ENCODE measurements around the gene RAB11FIP5. TPM values are rescaled to one million over a fixed set of nuclear protein-coding genes. Genes with fewer than 3 reads are reported as not detected.

The RAB11FIP5 gene
- total and polyA plus RNA-seq, 9 of the 15 experiments (the other 6 are each of a cell fraction or from before 2014, with no cell fraction given): 1.7 to 14.4 (median 6.4) TPM

DNA sequence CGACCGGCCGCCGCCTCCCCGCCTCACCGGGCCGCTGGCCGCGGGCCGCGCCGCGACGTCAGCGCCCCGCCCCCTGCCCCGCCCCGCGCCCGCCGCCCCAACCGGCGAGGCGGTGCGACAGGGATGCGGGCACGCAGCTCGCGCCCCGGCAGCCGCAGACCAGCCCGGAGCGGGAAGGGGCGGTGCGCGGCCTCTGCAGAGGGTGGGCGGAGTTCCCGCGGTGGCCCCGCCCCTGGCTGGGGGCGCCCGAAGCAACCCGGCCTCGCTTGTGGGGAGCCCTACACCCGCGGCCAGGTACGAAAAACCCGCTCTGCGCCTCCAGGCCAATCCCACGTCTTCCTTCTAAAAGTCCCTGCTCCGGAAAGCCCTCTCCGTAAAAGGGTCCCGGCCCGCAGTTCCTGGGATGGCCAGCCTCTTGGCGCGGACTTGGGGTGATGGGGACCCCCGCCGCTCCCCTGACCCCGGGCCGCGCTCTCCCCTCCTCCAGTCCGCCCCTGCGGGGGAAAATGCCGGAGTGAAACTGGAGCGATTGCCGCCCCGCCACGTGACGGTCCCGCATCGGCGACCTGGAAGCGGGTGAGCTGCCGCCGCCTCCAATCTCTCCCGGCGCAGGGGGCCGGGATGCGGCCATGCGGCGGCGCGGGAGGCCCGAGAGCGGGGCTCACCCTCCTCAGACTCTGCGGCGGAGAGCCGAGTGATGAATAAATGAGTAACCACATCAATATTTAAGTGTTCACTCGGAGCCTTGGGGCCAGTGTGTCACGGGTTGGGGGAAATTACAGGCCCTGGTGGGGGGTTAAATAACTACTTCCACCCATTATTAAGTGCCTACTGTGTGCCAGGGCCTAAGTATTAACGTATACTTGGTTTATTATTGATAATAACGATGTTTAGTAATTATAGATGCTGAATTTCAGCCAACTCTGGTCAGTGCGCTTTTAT is at the start of gene RAB11FIP5 (continued):
- TF ChIP-seq, protein P1, sequence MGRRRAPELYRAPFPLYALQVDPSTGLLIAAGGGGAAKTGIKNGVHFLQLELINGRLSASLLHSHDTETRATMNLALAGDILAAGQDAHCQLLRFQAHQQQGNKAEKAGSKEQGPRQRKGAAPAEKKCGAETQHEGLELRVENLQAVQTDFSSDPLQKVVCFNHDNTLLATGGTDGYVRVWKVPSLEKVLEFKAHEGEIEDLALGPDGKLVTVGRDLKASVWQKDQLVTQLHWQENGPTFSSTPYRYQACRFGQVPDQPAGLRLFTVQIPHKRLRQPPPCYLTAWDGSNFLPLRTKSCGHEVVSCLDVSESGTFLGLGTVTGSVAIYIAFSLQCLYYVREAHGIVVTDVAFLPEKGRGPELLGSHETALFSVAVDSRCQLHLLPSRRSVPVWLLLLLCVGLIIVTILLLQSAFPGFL (CRISPR knock-in tag; IDR thresholded peaks at IDR 0.05): no peak
- TF ChIP-seq ZKSCAN1 (IDR thresholded peaks at IDR 0.05; ENCODE audit: low read depth, low read length) (peak; percentile 95), CXXC5 (CRISPR knock-in tag; IDR thresholded peaks at IDR 0.05) (peak; percentile 49), MEIS2 (IDR thresholded peaks at IDR 0.05; ENCODE audit: partially characterized antibody) (no peak), CCNT2 (IDR thresholded peaks at IDR 0.05; ENCODE audit: borderline replicate concordance, extremely low read depth, insufficient read length, low read depth, low read length) (peak; percentile 18), KHSRP (IDR thresholded peaks at IDR 0.05) (no peak), GATA2 (CRISPR knock-in tag; IDR thresholded peaks at IDR 0.05) (no peak), ZNF143 (CRISPR knock-in tag; IDR thresholded peaks at IDR 0.05) (no peak), PHF20 (IDR thresholded peaks at IDR 0.05; ENCODE audit: partially characterized antibody) (peak; percentile 25)
- TF ChIP-seq, protein P2, sequence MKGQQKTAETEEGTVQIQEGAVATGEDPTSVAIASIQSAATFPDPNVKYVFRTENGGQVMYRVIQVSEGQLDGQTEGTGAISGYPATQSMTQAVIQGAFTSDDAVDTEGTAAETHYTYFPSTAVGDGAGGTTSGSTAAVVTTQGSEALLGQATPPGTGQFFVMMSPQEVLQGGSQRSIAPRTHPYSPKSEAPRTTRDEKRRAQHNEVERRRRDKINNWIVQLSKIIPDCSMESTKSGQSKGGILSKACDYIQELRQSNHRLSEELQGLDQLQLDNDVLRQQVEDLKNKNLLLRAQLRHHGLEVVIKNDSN (CRISPR knock-in tag; IDR thresholded peaks at IDR 0.05): peak; percentile 79
- TF ChIP-seq, protein P3, sequence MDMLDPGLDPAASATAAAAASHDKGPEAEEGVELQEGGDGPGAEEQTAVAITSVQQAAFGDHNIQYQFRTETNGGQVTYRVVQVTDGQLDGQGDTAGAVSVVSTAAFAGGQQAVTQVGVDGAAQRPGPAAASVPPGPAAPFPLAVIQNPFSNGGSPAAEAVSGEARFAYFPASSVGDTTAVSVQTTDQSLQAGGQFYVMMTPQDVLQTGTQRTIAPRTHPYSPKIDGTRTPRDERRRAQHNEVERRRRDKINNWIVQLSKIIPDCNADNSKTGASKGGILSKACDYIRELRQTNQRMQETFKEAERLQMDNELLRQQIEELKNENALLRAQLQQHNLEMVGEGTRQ (CRISPR knock-in tag; IDR thresholded peaks at IDR 0.05): peak; percentile 78
- TF ChIP-seq, protein P4, sequence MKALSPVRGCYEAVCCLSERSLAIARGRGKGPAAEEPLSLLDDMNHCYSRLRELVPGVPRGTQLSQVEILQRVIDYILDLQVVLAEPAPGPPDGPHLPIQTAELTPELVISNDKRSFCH (CRISPR knock-in tag; IDR thresholded peaks at IDR 0.05): no peak
- TF ChIP-seq, protein P4 (tag; IDR thresholded peaks at IDR 0.05): no peak
- TF ChIP-seq, protein P5, sequence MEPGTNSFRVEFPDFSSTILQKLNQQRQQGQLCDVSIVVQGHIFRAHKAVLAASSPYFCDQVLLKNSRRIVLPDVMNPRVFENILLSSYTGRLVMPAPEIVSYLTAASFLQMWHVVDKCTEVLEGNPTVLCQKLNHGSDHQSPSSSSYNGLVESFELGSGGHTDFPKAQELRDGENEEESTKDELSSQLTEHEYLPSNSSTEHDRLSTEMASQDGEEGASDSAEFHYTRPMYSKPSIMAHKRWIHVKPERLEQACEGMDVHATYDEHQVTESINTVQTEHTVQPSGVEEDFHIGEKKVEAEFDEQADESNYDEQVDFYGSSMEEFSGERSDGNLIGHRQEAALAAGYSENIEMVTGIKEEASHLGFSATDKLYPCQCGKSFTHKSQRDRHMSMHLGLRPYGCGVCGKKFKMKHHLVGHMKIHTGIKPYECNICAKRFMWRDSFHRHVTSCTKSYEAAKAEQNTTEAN (CRISPR knock-in tag; IDR thresholded peaks at IDR 0.05): no peak
- TF ChIP-seq, protein P6, sequence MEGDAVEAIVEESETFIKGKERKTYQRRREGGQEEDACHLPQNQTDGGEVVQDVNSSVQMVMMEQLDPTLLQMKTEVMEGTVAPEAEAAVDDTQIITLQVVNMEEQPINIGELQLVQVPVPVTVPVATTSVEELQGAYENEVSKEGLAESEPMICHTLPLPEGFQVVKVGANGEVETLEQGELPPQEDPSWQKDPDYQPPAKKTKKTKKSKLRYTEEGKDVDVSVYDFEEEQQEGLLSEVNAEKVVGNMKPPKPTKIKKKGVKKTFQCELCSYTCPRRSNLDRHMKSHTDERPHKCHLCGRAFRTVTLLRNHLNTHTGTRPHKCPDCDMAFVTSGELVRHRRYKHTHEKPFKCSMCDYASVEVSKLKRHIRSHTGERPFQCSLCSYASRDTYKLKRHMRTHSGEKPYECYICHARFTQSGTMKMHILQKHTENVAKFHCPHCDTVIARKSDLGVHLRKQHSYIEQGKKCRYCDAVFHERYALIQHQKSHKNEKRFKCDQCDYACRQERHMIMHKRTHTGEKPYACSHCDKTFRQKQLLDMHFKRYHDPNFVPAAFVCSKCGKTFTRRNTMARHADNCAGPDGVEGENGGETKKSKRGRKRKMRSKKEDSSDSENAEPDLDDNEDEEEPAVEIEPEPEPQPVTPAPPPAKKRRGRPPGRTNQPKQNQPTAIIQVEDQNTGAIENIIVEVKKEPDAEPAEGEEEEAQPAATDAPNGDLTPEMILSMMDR (IDR thresholded peaks at IDR 0.05 in 2 of 3, conservative IDR thresholded peaks at IDR 0.05 in 1 of 3; ENCODE audit: insufficient read depth in 2 of 3, low read depth in 1 of 3, low read length in 3 of 3): 0 out of 6 replicates have a peak, but pooled peaks of 1 of the 3 experiments have one; percentile 2
- TF ChIP-seq, protein P7, sequence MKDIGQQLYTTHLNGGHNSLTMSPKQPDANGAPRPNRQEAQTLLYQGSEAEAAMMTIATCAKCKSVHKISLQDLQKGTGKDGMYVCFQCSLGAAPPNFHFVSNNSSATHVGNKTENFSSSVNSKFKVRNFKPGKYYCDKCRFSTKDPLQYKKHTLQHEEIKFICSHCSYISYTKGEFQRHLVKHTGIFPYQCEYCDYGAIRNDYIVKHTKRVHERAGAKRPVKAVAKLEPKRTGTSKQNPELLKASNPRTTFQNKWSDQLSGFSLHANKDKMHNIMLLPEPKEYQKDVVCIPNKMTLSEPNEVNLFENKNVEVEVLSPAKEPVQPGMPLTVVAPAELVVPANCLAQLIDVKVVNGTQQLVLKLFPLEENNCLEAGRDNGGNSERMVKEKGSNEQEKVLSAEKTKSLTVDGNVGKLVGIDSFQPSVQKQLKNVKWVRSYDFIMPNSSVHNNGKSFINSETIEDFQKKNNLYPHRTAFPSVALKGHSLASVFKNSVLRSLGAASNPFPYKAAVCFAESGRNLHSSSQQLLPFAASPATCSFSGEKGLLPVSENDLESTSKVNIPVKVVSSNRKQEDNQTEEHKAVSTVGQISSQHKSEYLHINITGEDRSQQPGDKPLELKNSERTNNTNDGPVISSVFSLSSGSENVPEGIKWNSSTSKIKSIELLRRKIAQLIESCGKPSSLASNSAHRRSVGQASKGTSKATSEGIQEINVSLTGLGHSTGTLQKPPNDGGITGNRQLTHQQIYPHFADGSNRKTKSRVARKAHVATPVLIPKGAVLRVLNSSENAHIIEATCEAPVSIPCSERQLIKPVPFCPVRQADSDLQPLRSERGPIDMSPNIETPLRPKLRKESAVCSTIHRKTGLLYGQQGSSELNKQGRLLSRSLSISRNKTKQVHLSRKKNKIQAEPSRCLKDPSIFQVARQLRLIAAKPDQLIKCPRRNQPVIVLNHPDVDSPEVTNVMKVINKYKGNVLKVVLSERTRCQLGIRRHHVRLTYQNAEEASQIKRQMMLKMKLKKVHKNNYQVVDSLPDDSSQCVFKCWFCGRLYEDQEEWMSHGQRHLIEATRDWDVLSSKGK (CRISPR knock-in tag; IDR thresholded peaks at IDR 0.05): no peak
